ENCODE results near the gene ALG12.

DNA sequence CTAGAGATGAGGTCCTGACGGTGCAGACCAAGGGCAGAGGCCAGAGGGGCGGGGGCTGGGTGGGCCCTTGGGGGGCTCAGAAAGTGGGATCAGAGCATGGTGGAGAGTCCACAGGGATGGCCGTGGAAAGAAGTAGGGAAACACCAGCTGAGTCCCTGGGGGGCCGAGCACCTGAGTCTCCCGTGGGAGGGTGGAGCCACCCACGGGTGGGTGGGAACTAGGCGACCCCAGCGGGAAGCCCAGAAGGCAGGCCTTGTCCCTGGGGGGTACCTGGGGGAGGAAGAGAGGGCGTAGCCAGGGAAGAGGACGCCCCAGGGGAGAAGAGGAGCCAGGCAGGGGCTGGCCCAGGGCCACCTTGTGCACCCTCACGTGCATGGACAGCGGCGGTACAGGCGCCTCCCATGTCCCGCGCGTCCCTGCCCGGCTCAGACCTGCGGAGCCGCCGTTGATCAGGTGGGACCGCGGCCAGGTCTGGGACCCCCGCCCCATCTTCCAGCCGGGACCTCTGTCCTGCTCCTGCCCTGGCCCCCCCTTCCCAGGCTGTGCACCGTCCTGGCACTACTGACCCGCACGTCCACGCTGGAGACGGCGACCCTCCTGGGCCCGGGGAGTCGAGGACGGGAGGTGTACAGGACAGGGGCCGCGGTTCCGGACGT, 10.4 kb upstream of the ALG12 start:
- TF ChIP-seq EZH2phosphoT487 (IDR thresholded peaks at IDR 0.05; ENCODE audit: insufficient read depth, low read depth) (no peak), EZH2 (IDR thresholded peaks at IDR 0.05; ENCODE audit: insufficient read depth, poor library complexity, severe bottlenecking) (no peak)

Measured in GM23248 (cell line).